Measurements from ENCODE around the gene LPP. TPM values are rescaled to one million over a fixed set of nuclear protein-coding genes. Genes with fewer than 3 reads are reported as not detected.

LPP gene
- polyA plus RNA-seq, 1 donor (not counting 4 experiments of a cell fraction or from before 2014, with no cell fraction given): 16.0 TPM

DNA sequence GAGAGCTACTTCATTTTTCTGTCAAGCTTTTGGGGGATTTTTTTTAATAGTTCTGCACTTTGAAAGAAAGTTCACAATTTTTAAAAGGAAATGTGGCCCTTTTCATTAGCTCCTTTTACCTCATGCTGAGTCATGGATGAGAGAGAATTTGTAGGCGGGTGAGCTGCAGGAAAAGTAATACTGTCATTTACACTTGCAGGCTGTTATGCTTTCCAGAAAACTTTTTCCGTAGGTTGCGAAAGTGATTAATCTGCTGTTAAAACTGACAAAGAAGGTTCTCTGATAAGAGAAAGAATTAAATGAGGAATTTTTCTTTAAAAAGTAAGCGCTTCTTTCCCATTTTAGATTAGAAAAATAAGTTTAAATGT is 430.2 kb downstream of the LPP start:
- H3K4me2 ChIP-seq (ENCODE audit: control insufficient read depth, extremely low read depth, insufficient read depth, low read depth, low read length): peak overlapping the region; percentile 88
- dilution Hi-C loops (cut with MboI; ENCODE audit: extremely low pct_ligation_motif_present, low sequenced_read_pairs): no loop called here
- H3K79me2 ChIP-seq (ENCODE audit: control insufficient read depth, insufficient read depth, low read length): no peaks in the 10 kb centered on the region
- H3K9me3 ChIP-seq (ENCODE audit: control insufficient read depth, low read depth, low read length): no peaks in the 10 kb centered on the region
- no peak for TF ChIP-seq EZH2 (IDR thresholded peaks at IDR 0.05; ENCODE audit: low read length)
- no peak for TF ChIP-seq CTCF (optimal IDR thresholded peaks at IDR 0.05 in 1 of 3, IDR thresholded peaks at IDR 0.05 in 1 of 3, conservative IDR thresholded peaks at IDR 0.05 in 1 of 3; ENCODE audit: extremely low read depth in 1 of 3, insufficient read depth in 2 of 3, low read length in 3 of 3)
- no peaks in the 10 kb centered on the region for H3K9me1 ChIP-seq (ENCODE audit: control insufficient read depth, extremely low read depth, insufficient read depth, low read length)
- peak overlapping the region; percentile 78 for H3K27ac ChIP-seq (ENCODE audit: control insufficient read depth, insufficient read depth, low read length)
- H3K9ac ChIP-seq (ENCODE audit: control insufficient read depth, extremely low read depth, insufficient read depth, low read length): peak overlapping the region; percentile 26
- no peak overlapping the region for H2AFZ ChIP-seq (ENCODE audit: control insufficient read depth, low read length)
- H3K4me3 ChIP-seq (ENCODE audit: control insufficient read depth in 2 of 3, extremely low read depth in 1 of 3, insufficient read depth in 2 of 3, low read depth in 1 of 3, low read length in 3 of 3): peak overlapping the region; percentile 5 to 69 (median 66)
- no peak for DNase-seq (ENCODE audit: low read depth, low spot score)
- no peaks in the 10 kb centered on the region for H4K20me1 ChIP-seq (ENCODE audit: control insufficient read depth, extremely low read depth, insufficient read depth, low read length)
- peaks cover 25% of the 10 kb centered on the region for H3K4me1 ChIP-seq (ENCODE audit: control insufficient read depth, extremely low read depth, insufficient read depth, low read length)
- peak; percentile 83 for FAIRE-seq
- no peaks in the 10 kb centered on the region for H3K27me3 ChIP-seq (ENCODE audit: control insufficient read depth, extremely low read depth, insufficient read depth, low read length)
- no peaks in the 10 kb centered on the region for H3K36me3 ChIP-seq (ENCODE audit: control insufficient read depth in 2 of 2, extremely low read depth in 1 of 2, insufficient read depth in 2 of 2, low read length in 2 of 2)

- peak; percentile 76 for FAIRE-seq
- Histone ChIP-seq H3K36me3 (ENCODE audit: control insufficient read depth in 2 of 2, extremely low read depth in 1 of 2, insufficient read depth in 2 of 2, low read length in 2 of 2) (no peaks in the 10 kb centered on the region), H4K20me1 (ENCODE audit: control insufficient read depth, extremely low read depth, insufficient read depth, low read length) (no peaks in the 10 kb centered on the region), H3K27ac (ENCODE audit: control insufficient read depth, insufficient read depth, low read length) (peak overlapping the region; percentile 78), H3K4me1 (ENCODE audit: control insufficient read depth, extremely low read depth, insufficient read depth, low read length) (peaks cover 25% of the 10 kb centered on the region), H3K9ac (ENCODE audit: control insufficient read depth, extremely low read depth, insufficient read depth, low read length) (peak overlapping the region; percentile 26), H3K9me3 (ENCODE audit: control insufficient read depth, low read depth, low read length) (no peaks in the 10 kb centered on the region), H3K27me3 (ENCODE audit: control insufficient read depth, extremely low read depth, insufficient read depth, low read length) (no peaks in the 10 kb centered on the region), H2AFZ (ENCODE audit: control insufficient read depth, low read length) (no peak overlapping the region), H3K9me1 (ENCODE audit: control insufficient read depth, extremely low read depth, insufficient read depth, low read length) (no peaks in the 10 kb centered on the region), H3K4me3 (ENCODE audit: control insufficient read depth in 2 of 3, extremely low read depth in 1 of 3, insufficient read depth in 2 of 3, low read depth in 1 of 3, low read length in 3 of 3) (peak overlapping the region; percentile 5 to 69 (median 66)), H3K79me2 (ENCODE audit: control insufficient read depth, insufficient read depth, low read length) (no peaks in the 10 kb centered on the region), H3K4me2 (ENCODE audit: control insufficient read depth, extremely low read depth, insufficient read depth, low read depth, low read length) (peak overlapping the region; percentile 88)
- DNase-seq (ENCODE audit: low read depth, low spot score): no peak
- no peak for TF ChIP-seq EZH2 (IDR thresholded peaks at IDR 0.05; ENCODE audit: low read length)
- dilution Hi-C loops (cut with MboI; ENCODE audit: extremely low pct_ligation_motif_present, low sequenced_read_pairs): no loop called here
Measured at GRCh38 chr3:188584958-188585689, 431.2 kb downstream of the LPP start.

Data from keratinocyte (primary cell).